Effector CD4-positive, alpha-beta T cell (primary cell): ENCODE measurements around the gene ENTPD5.
"Not testable (repeated sequence)": the region's sequence is repeated elsewhere in the genome, so short reads cannot be mapped to it uniquely, and the experiment has no call there.

Source experiments
- DNase-seq: peaks from one replicate; pipeline ENCODE4 v3.0.0-alpha.2; 2020
- total RNA-seq: gene quantifications from one replicate; lab custom pipeline; 2026; lab: John Stamatoyannopoulos, UW

The ENTPD5 gene
- total RNA-seq: 15.0 reads per million, percentile 40 among the genes with 10 or more reads in this experiment

- peak; percentile 79 for DNase-seq
Observed at GRCh38 chr14:74018586-74019407, at the start of gene ENTPD5, which contains the start of gene BBOF1. ENTPD5 (minus strand) TSS chr14:74019288; CDS start chr14:73988102, 31,186 bp downstream. BBOF1 (plus strand) TSS chr14:74019349; CDS start chr14:74019479, 130 bp downstream.

GRCh38 chr14:74065746-74066575 is 46.9 kb upstream of the ENTPD5 start:
- no peak for DNase-seq

DNA sequence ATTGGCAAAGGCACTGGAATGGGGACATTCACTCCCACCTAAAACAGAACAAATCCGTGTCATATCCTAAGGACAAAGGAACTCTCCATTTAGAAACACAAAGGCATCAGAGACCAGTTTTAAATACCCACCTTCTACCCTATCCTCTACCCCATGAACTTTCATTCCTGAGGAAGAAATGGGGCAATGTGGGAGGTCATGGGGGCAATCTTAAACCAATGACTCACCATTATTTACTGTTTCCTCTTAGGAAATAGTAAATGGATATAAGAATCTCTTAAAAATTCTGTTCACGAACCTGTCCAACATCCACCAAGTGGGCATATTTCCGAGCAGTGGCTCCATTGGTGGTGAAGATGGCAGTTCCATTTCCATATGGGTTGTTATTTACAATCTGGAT is 45.8 kb upstream of the ENTPD5 start:
- DNase-seq: no peak

GRCh38 chr14:74064426-74064825 is 45.3 kb upstream of the ENTPD5 start:
- no peak for DNase-seq

GRCh38 chr14:74062809-74063150 is 43.7 kb upstream of the ENTPD5 start:
- no peak for DNase-seq

- DNase-seq: no peak
Observed at GRCh38 chr14:74049876-74050495, 30.9 kb upstream of the ENTPD5 start.

GRCh38 chr14:74048281-74048680 is 29.2 kb upstream of the ENTPD5 start:
- no peak for DNase-seq

DNA sequence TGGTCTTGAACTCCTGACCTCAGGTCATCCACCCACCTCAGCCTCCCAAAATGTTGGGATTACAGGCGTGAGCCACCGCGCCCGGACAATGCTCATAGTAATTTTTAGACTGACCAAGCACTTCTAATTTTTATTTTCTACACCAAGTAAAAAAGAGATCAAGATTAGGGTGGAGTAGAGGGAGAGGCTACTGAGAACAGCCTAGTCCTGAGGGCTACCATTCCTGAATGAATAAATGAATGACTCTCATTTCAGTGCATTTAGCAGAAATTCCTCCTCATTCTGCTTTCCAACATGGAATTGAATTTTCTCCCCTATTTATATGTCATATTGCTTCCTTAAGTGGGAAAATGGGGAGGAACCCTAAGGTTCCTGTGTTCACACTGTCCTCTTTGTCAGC is 26.4 kb upstream of the ENTPD5 start:
- no peak for DNase-seq

GRCh38 chr14:74042296-74042695 is 23.2 kb upstream of the ENTPD5 start:
- no peak for DNase-seq

DNA sequence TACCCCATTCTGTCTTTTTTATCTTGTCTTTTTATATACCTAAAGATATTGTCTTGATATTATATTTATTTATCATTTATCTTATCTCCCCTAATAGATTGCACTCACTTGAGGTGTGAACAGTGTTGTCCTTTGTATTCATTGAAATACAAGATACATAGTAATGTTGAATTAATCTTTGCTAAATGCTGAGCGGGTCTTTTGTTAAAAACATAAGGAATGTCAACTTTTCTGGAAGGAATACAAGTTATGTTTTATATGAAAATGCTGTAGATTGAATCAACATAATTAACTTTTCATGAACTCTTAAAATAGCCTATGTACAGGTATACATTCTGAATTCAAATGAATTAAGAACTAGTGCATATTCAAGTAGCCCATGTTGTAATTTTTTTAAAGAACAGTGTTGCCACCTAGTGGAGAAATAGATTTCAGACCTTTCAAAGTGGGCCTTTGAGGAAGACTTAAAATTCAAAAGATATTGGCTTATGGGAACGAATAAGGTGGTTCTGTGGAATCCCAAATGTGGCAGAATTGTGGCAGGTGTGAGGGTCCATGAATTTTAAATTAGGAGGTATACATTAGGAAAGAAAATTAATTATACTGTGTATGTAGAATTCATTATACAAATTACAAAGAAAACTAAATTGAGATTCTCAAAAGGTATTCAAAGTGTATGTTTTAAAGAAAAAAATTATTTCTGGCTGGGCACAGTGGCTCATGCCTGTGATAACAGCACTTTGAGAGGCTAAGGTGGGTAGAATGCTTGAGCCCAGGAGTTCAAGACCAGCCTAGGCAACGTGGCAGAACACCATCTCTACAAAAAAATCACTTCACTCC is 19.2 kb upstream of the ENTPD5 start:
- DNase-seq: no peak

DNA sequence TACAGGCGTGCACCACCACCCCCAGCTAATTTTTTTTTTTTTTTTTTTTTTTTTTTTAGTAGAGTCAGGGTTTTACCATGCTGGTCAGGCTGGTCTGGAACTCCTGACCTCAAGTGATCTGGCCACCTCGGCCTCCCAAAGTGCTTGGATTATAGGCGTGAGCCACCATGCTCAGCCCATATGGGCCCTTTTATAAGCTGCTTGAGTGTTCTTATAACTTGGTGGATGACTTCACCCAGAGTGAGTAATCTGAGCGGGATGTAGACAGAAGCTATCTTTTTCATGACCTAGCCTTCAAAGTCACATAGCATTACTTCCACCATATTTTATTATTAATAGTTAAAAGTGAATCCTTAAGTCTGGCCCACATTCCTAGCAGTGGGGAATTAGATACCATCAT is 16.5 kb upstream of the ENTPD5 start:
- no peak for DNase-seq

DNA sequence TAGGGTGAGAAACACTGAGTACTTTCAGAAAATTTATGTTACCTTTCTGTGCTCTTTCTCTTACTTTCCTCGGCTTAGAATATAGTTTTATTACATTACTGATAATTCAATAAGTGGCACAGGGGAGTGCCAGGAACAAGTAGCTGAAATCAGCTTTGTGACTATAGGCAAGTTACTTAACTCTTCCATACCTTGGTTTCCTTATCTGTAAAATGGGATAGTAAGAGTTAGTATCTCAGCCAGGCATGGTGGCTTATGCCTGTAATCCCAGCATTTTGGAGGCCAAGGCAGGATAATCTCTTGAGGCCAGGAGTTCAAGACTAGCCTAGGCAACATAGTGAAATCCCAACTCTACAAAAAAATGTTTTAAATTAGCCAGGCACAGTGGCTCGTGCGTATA is 15.5 kb upstream of the ENTPD5 start:
- DNase-seq: no peak

DNA sequence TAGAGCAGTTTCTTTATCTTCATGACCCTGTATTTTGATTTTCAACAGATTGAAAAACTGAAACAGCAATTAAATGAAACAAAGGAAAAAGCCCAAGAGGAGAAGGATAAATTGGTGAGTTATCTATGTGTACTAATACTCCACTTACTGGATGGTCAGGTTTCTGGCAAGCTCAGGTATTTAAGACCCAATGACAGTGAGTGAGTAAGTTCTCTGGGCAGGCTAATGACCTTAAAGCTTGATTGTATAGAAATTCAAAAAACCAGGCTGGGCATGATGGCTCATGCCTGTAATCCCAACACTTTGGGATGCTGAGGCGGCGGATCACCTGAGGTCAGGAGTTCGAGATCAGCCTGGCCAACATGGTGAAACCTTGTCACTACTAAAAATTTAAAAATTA is 10.0 kb upstream of the ENTPD5 start:
- DNase-seq: no peak

DNA sequence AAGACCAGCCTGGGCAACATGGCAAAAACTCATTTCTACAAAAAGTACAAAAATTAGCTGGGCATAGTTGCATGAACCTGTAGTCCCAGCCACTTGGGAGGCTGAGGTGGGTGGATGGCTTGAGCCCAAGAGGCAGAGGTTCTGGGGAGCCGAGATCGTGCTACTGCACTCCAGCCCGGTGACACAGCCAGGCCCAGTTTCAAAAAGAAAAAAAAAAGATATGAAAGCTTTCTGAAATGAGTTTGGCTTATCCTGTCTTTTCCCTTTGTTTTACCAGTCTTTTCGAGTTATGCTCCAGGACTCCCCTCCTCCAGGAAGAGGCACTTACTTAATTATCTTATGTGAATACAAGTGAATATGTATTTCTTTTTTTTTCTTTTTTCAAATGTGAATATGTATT is 3.3 kb upstream of the ENTPD5 start:
- no peak for DNase-seq

DNA sequence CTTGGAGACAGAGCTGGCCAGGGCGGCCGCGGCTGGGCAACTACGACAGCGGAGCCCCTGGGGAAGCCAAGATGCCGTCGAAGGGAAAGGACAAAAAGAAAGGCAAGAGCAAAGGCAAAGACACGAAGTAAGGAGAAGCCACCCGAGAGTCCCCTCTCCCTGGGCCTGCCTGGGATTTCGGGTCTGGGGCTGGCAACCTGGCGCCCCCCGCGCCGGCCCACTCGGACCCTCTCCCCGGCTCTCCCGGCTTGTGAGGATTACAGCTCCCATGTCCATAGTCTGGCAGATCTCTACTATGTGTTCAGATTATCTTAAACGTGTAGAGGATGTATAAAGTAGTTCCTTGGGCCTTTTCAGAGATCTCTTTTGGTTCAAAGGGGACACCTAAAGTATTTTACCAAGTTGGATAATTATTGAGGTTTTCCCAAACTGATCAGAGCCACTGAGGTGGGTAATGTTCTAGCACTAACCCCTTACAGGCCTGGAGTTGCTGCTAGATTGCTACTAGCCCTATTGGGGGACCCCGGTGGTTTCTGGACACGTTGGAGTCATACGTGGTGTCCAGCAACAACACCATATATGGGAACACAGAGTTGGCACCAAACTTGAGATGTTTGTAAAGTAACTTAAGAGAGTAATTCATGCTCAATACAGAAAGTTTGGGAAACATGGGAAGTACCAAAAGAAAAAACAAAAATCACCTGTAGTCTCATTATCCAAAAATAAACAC is 485 bp upstream of the ENTPD5 start:
- no peak for DNase-seq

DNA sequence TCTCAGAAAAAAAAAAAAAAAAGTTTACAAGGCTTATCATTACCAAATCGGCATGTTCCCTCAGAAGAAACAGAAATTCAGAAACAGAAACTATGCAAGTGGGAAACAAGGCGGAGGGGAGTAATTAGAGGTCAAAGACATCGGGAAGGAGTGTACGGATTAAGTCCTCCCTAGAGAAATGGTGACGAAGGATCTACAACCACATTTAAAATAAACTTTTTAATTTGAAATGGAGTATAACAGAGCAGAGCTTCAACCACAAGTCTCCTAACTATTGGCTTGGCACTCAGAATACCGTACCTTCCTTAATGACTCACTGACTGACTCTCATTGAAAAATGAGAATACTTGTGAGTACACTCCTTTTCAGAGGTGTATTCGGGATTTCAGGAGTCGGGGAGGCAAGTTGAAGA is 908 bp downstream of the ENTPD5 start:
- DNase-seq: no peak

DNA sequence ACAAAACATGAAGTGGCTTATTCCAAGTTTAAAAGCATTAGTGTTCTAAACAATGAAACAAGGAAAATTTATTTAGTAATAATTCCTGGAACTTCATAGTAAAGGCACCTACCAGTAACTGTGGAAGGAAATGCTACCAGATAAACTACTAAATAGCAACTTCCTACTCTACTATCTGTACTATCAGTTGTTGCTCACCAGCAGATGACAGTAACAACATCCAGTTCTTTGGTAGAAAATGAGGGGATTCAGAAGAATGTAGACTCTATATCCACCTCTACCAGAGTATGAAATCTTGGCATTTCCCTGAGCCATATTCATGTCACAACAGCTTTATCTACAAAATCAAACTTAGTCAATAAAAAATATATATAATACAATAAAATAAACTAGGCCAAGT is 3.1 kb downstream of the ENTPD5 start:
- DNase-seq: no peak

DNA sequence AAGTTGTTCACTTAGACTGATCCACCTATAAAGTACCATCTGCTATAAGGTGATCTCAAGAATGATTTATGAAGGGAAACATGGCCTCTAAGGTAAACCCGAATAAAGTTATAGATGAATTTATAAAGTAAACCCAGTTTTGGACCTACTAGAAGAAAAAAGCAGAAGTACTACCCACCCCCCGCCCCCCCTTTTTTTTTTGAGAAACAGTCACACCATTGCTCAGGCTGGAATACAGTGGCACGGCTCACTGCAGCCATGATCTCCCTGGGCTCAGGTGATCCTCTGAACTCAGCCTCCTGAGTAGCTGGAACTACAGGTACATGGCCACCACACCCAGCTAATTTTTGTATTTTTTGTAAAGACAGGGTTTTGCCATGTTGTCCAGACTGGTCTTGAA is 3.9 kb downstream of the ENTPD5 start:
- no peak for DNase-seq

- DNase-seq: no peak
Observed at GRCh38 chr14:74014299-74014698, 4.8 kb downstream of the ENTPD5 start.

DNA sequence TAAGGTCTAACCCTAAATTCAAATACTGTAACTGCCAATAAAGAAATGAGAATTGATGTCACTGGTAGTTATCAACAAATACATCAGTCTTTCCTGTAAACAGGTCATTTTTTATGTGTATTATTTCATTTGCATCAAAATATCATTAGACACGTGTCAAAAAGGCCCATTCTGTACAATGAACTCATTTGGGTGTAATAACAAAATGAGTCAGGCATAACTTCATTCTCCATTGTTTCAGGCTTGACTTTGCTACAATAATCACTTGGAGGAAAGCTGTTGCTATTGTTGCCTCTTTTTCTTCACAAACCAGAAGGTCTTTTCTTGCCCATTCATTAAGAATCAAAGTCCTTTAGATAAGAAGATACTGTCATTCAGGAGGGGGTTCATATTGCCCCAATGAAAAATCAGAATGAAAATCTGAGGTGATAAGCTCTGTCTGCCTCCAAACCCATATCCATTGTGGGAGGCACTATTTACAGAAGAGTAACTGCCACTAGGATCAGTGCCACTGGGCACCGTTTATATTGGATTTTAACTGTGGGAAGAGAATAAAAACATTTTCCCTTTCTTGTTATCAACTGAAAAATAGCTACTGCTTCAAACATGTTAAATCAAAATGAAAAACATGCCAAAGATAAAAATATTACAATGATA is 10.1 kb downstream of the ENTPD5 start:
- no peak for DNase-seq

DNA sequence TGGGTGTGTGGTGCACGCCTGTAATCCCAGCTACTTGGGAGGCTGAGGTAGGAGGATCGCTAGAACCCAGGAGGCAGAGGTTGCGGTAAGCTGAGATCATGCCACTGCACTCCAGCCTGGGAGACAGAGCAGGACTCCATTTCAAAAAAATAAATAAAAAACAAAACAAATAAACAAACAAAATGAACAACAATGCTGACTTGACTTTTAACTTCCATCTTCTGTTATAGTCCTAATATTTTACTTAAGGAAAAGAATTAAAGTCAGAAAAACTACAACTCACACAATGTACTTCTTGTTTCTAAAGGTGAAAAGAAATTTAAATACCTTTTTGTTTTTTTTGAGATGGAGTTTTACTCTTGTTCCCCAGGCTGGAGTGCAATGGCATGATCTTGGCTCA is 13.4 kb downstream of the ENTPD5 start:
- not testable (repeated sequence) for DNase-seq
